ENCODE measurements around the gene SS18L1. TPM values are rescaled to one million over a fixed set of nuclear protein-coding genes. Genes with fewer than 3 reads are reported as not detected.

The SS18L1 gene, protein sequence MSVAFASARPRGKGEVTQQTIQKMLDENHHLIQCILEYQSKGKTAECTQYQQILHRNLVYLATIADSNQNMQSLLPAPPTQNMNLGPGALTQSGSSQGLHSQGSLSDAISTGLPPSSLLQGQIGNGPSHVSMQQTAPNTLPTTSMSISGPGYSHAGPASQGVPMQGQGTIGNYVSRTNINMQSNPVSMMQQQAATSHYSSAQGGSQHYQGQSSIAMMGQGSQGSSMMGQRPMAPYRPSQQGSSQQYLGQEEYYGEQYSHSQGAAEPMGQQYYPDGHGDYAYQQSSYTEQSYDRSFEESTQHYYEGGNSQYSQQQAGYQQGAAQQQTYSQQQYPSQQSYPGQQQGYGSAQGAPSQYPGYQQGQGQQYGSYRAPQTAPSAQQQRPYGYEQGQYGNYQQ
- 22.4 and 29.0 TPM in 2 replicates for total RNA-seq (2021)
- Bru-seq, nascent RNA: percentile 69 among the genes with signal in this experiment
- percentile 87 among the genes with signal in this experiment for BruChase-seq, experiment 1, labeled RNA remaining after a 2-hour chase
- percentile 85 among the genes with signal in this experiment for BruChase-seq, experiment 2, labeled RNA remaining after a 6-hour chase
- long read RNA-seq, partial matches to known transcripts: 0 of 8 reads
- long read RNA-seq, other reads (novel, unspliced or antisense): 8 of 8 reads

DNA sequence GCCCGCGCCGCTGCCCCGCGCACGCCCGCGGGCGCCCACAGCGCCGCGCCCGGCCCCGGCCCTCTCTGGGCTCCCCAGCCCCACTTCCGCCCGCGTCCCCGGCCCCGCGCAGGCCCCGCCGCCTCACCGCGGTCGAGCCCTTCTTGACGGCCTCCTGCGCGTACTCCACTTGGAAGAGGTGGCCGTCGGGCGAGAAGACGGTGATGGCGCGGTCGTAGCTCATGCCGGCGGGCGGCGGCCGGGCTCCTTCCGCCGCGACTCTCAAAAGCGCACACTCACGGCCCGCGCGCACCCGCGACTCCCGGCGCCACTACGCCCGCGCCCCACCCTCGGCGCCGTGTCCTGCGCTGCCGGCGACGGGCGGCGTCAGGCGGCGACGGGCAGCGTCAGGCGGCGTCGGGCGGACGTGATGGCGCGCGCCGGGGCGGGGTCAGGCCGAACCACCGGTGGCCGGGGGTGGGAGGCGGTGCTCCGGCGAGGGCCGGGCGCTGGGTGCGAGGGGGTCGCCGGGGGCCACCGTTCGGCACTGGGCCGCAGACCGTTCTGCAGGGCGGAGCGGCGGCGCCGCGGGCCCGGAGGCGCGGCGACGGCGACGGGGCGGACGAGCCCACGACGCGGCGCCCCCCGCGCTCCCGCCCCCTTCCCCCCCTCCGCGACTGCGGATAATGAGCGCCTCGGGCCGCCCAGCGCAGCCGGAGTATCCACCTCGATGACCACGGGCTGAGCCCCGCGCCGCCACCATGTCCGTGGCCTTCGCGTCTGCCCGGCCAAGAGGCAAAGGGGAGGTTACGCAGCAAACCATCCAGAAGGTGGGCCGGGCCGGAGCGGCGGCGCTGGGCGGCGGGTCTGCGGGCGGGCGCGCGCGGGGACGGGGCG is at the start of gene SS18L1, which contains the start of gene PSMA7:
TSS of gene SS18L1 (plus strand) at position 689 of the 876 bp plus-strand sequence. CDS start at position 741, 52 bp downstream.
TSS of gene PSMA7 (minus strand) at position 314 of the 876 bp plus-strand sequence. CDS start at position 223, 91 bp downstream.
- TF ChIP-seq, protein P1, sequence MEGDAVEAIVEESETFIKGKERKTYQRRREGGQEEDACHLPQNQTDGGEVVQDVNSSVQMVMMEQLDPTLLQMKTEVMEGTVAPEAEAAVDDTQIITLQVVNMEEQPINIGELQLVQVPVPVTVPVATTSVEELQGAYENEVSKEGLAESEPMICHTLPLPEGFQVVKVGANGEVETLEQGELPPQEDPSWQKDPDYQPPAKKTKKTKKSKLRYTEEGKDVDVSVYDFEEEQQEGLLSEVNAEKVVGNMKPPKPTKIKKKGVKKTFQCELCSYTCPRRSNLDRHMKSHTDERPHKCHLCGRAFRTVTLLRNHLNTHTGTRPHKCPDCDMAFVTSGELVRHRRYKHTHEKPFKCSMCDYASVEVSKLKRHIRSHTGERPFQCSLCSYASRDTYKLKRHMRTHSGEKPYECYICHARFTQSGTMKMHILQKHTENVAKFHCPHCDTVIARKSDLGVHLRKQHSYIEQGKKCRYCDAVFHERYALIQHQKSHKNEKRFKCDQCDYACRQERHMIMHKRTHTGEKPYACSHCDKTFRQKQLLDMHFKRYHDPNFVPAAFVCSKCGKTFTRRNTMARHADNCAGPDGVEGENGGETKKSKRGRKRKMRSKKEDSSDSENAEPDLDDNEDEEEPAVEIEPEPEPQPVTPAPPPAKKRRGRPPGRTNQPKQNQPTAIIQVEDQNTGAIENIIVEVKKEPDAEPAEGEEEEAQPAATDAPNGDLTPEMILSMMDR (conservative IDR thresholded peaks at IDR 0.05): no peak
- TF ChIP-seq EZH2 (IDR thresholded peaks at IDR 0.05; ENCODE audit: low read depth): no peak
- H2AFZ ChIP-seq: peak within 1 kb of the TSS; percentile 89
- H3K27ac ChIP-seq: peak within 1 kb of the TSS; percentile 42
- POLR2A ChIA-PET (ENCODE audit: unreplicated experiment): interaction anchor here (0.6 to 1.2 kb wide), 3 partner anchors 15 to 395 kb away, joined by 3 to 7 read pairs (median 4); no protein-coding TSS in a partner anchor
- H3F3A ChIP-seq (ENCODE audit: insufficient read depth, low read depth): peaks cover 21% of the 10 kb centered on the region; the same call in 1 of the 2 replicates
- CTCF ChIA-PET: no interaction called here
- H3K9me2 ChIP-seq (ENCODE audit: insufficient read depth): no peaks in the 10 kb centered on the region
- peaks cover 24% of the 10 kb centered on the region for H3K36me3 ChIP-seq (ENCODE audit: low read depth)
- H3K27me3 ChIP-seq (ENCODE audit: insufficient read depth, low read depth): no peaks in the 10 kb centered on the region
- peak within 1 kb of the TSS; percentile 99 for H3K4me2 ChIP-seq
- H3K4me3 ChIP-seq: peak within 1 kb of the TSS; percentile 98
- no TSS peak for BruUV-seq (replicated peaks)
- intact Hi-C loops (cut with micrococcal nuclease; ENCODE audit: unreplicated experiment): loop anchor here (1.0 to 5.0 kb wide), 4 partner anchors 21 to 214 kb away; partner anchors contain the start of genes LSM14B and OSBPL2
- H4K20me1 ChIP-seq (ENCODE audit: insufficient read depth): peaks cover 78% of the 10 kb centered on the region
- DNase-seq: peak; percentile 65 to 89
- peaks cover 82% of the 10 kb centered on the region for H3K79me2 ChIP-seq (ENCODE audit: low read depth)
- H3K9me3 ChIP-seq (ENCODE audit: insufficient read depth, low read depth): no peaks in the 10 kb centered on the region
- H3K4me1 ChIP-seq (replicated peaks; ENCODE audit: insufficient read depth): peaks cover 26% of the 10 kb centered on the region

DNA sequence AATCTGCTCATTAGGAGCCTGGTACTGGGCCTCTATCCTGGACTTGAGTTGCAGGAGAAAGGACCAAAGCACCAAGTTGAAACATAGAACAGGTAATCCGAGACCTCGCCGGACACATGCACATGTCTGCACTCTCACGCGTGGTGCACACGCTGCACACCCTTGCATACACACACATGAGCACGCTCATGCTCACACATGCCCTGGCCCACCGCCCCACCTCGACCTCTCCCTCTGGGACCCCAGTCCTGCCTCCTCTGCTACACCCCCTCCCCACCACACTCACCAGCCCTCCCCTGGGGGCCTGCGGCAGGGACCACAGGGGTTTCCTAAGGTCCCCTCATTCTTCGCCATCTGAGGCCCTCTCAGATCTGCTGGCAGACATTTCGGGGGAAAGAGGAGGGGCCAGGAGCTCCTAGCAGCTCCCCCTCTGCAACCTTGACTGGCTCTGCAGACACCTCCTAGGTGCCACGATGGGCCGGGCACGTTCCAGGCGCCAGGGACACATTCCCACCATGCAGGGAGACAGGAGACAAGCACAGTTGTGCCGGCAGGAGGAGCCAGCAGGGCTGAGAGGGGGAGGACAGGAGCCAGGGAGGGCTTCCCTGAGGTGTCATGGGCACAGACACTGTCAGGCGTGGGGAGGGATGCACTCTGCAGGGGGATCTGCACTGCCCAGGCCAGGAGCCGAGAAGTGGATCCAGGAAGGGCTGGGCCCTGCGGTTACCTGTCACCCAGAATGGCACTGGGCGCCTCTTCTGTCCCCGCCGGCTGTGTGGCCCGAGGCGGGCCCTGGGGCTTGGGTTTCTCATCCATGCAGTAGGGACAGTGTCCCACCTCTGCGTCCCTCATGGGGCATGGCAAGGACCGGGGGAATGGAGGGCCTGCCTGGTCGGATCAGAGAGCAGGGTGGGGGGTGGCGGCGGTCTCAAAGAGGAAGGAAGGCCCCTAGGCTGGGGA is 46.9 kb upstream of the SS18L1 start:
- Histone ChIP-seq H3K27me3 (ENCODE audit: insufficient read depth, low read depth) (peaks cover 65% of the 10 kb centered on the region), H3K79me2 (ENCODE audit: low read depth) (no peaks in the 10 kb centered on the region), H3K9me3 (ENCODE audit: insufficient read depth, low read depth) (peaks cover 15% of the 10 kb centered on the region), H3K4me2 (no peak overlapping the region), H3K36me3 (ENCODE audit: low read depth) (no peaks in the 10 kb centered on the region), H3F3A (ENCODE audit: insufficient read depth, low read depth) (peaks cover 5% of the 10 kb centered on the region; the same call in 1 of the 2 replicates), H3K27ac (no peak overlapping the region), H2AFZ (no peak overlapping the region), H3K4me1 (replicated peaks; ENCODE audit: insufficient read depth) (no peaks in the 10 kb centered on the region), H3K4me3 (no peak overlapping the region), H3K9me2 (ENCODE audit: insufficient read depth) (no peaks in the 10 kb centered on the region), H4K20me1 (ENCODE audit: insufficient read depth) (no peaks in the 10 kb centered on the region)
- ChIA-PET POLR2A (ENCODE audit: unreplicated experiment) (no interaction called here), CTCF (no interaction called here)
- no TSS peak for BruUV-seq (replicated peaks)
- DNase-seq: no peak
- TF ChIP-seq, protein P1 (conservative IDR thresholded peaks at IDR 0.05): no peak
- no peak for TF ChIP-seq EZH2 (IDR thresholded peaks at IDR 0.05; ENCODE audit: low read depth)
- intact Hi-C loops (cut with micrococcal nuclease; ENCODE audit: unreplicated experiment): no loop called here
